Placental pericyte (primary cell): Measurements from ENCODE around the gene MAT2A. TPM values are rescaled to one million over a fixed set of nuclear protein-coding genes. Genes with fewer than 3 reads are reported as not detected.

ENCODE experiments used
- small RNA-seq: library from RNA; depleted of rRNA; stranded (forward); fragments of <200 nt; gene quantifications from one replicate; pipeline ENCODE3, GENCODE V24; 2012; ENCODE audit warnings: low replicate concordance
- total RNA-seq: library from RNA; depleted of rRNA; stranded (reverse); fragments of >200 nt; gene quantifications from 2 replicates; pipeline ENCODE4 v1.2.3, GENCODE V29; 2012

MAT2A gene
- 134 and 154 TPM in 2 replicates for total RNA-seq

DNA sequence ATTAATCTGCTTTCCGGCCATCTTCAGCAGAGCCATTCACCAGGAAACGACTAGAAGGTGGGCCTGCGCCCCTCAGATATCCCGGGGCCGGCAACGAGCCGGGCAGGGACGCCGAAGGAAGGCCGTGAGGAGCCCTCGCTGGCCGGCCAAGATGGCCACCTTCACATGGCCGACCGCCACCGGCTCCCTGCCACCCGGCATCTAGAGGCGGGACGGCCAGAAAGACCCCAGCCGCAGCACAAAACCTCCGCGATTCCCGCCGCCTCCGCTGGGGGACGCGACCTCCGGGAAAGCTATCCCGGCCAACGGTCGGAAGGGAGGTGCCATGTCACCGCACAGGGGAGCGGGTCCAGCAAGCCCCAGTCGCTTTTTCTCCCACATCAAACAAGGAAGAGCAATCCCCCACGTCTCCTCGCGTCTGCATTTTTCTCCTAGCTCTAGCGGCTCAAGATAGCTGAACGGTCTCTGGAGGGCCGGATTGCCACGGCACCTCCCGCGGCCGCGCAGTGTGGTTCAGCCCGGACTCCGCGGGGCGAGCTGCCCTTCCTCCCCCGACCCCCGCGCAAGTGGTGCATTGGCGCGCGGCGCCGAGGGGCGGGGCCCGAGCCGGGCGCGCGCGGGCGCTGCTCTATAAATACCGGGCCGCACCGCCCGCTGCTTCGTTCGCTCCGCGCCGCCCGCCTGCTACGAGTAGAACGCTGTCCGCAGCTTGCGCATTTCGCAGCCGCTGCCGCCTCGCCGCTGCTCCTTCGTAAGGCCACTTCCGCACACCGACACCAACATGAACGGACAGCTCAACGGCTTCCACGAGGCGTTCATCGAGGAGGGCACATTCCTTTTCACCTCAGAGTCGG lies at the start of gene MAT2A:
TSS of gene MAT2A (plus strand) at position 662 of the 854 bp plus-strand sequence. CDS start at position 782, 120 bp downstream.

DNA sequence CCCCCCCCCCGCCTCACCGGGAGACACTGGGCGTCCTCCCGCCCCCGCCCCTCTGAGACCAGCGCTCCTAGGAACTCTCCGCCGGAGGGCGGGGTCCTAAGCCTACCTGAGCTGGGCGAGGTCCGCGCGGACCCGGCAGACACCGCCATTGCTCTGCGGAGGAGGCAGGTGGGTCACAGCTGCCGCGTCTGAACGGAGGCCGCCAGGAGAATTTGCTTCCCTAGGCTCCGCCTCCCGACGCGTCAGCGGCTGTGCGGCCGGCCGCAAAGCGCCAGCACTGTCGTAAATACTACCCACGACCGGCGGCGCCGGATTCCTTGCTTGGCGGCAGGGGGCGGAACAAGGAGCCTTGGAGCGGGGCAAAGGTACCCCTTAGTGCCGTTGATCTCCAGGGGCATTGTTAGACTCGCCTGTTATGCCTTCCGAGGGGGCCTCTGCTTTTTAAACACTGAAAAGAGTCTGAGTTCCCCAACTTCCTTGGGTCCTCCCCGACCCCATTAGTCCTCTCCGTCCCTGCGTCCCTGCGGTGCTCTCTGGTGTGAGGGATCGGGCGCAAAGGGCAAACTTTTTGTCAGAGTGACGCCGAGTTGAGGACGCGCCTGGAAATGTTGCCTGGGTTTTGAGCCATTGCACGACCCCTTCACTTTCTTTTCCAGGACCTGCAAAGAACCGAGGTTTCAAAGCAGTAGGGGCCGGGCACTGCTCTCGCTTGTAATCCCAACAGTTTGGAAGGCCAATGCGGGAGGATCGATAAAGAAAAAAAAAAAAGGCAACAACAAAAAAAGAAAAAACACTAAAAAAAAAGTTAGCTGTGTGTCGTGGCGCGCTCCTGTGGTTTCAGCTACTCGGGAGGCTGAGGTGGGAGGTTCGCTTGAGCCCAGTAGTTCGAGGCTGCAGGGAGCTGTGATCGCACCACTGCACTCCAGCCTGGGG lies 22.6 kb downstream of the MAT2A start, which contains the start of gene GGCX:
TSS of gene GGCX (minus strand) at position 214 of the 933 bp plus-strand sequence. CDS start at position 149, 65 bp downstream.

DNA sequence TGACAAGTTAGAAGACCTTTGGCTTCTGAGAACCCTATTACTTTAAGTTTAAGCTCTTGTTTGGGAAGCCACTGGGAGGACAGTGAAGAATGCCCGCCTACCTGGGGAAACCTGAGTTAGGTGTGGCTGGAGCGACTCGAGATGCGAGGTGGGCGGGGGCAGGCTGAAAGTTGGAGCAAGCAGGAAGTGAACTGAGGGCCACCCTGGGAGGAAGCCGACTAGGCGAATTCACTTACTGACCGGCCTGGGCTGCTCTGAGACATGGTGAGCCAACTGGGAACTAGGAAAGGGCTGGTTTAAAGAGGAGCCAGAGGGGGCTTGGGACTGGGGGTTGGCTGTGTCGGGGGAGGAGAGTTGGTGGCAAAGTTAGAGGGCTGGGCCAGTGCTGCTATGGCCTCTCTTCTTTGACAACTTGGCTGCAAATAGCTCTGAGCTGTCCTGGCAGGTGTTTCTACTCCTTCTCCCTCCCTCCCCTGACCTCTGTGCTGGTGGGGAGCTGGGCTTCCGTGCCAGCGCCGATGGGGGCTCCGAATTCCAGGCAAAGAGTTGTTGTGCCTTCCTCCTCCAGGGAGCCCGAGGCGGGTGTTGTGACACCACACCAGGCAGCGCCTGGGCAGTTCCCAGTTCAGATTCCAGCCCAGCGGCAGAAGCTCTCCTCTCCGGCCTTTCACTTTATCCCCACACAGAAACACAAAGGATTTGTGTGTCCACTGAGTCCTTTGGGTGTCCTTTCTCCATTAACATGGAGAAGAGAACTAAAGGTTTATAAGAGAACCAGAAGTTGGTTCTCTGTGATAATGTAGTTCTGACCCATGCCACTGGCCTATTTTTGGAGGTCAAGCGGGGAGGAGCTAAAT lies 38.6 kb downstream of the MAT2A start, which contains the start of gene VAMP8:
TSS of gene VAMP8 (plus strand) at position 201 of the 857 bp plus-strand sequence. CDS start at position 262, 61 bp downstream.

DNA sequence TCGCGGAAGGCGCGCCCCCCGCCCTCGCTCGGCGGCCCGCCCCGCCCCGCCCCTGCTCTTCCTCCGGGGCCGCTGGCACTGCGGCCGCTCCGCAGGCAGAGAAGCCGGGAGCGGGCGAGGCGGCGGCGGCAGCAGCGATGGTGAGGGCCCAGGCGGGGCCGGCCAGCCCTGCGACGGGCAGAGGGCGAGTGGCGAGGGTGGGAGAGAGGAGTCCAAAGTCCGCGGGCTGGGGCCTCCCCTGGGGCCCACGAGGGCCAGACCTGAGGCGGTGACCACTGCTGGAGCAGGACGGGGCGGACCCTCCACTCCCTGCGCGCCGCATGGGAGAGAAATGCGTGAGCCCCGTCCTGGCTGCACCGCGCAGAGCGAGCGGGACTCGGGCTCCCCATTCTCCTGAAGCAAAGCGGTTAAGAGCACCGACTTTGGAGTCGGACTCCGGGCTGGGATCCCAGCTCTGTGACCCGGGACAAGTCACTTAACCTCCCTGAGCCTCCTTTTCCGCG lies 45.4 kb downstream of the MAT2A start, which contains the start of gene VAMP5:
TSS of gene VAMP5 (plus strand) at position 78 of the 503 bp plus-strand sequence. CDS start at position 138, 60 bp downstream.

Small RNA genes lying within 50 kb of the gene (small RNA-seq; reads per million reads assigned to genes)
- not detected for gene RN7SL126P

Other genes with a start within 250 kb of the MAT2A start
- gene TGOLN2, start 211.2 kb upstream of the MAT2A start, total RNA-seq = 118 and 181 TPM in 2 replicates
- 50.3 and 51.6 TPM in 2 replicates for gene RETSAT, start 184.6 kb upstream of the MAT2A start, total RNA-seq
- 11.6 and 19.9 TPM in 2 replicates for gene ELMOD3, start 184.4 kb upstream of the MAT2A start, total RNA-seq
- gene CAPG, start 128.8 kb upstream of the MAT2A start, total RNA-seq = 40.5 and 55.7 TPM in 2 replicates
- not detected in 2 replicates for gene SH2D6, start 120.5 kb upstream of the MAT2A start, total RNA-seq
- 54.9 and 56.6 TPM in 2 replicates for gene GGCX, start 22.3 kb downstream of the MAT2A start, total RNA-seq
- 11.8 and 14.0 TPM in 2 replicates for gene VAMP8, start 38.4 kb downstream of the MAT2A start, total RNA-seq
- gene VAMP5, start 45.3 kb downstream of the MAT2A start, total RNA-seq = 14.7 and 22.8 TPM in 2 replicates
- 147 and 289 TPM in 2 replicates for gene RNF181, start 56.6 kb downstream of the MAT2A start, total RNA-seq
- 14.6 and 17.7 TPM in 2 replicates for gene TMEM150A, start 63.5 kb downstream of the MAT2A start, total RNA-seq
- gene C2orf68, start 72.9 kb downstream of the MAT2A start, total RNA-seq = 14.0 and 14.7 TPM in 2 replicates
- gene USP39, start 77.0 kb downstream of the MAT2A start, total RNA-seq = 46.8 and 49.1 TPM in 2 replicates
- not detected in 2 replicates for gene SFTPB, start 129.0 kb downstream of the MAT2A start, total RNA-seq
- not detected in 2 replicates for gene GNLY, start 155.2 kb downstream of the MAT2A start, total RNA-seq
- 3.6 and 10.9 TPM in 2 replicates for gene ATOH8, start 214.8 kb downstream of the MAT2A start, total RNA-seq